Measurements from ENCODE around the gene ANG.
"Not testable (repeated sequence)": the region's sequence is repeated elsewhere in the genome, so short reads cannot be mapped to it uniquely, and the experiment has no call there.

ANG gene

GRCh38 chr14:20688167-20688839, at the start of gene ANG:
ANG (plus strand) TSS chr14:20688764; CDS start chr14:20693565, 4,801 bp downstream.
- DNase-seq = no peak

DNA sequence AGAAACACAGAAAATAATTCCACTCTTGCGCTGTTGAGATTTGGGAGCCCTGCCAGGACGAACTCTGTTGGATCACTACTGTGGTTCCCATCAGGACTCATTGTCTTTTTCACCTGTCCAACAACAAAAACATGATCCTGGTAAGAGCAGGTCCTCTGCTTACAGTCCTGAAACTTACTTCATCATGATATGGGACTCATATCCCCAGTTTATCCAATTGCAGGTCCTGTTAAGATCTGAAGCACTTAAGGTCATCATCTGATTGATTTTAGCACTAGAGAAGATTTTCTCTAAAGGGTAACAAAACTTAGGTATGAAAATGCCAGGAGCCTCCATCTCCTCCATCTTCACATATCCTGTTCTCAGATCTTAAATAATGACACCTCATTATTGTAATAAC, 47.0 kb upstream of the ANG start, which contains the start of gene OR6S1:
Gene OR6S1, minus strand, starts transcription at position 101 of the 400 bp plus-strand sequence. Its CDS starts 0 bp downstream, at position 101.
- DNase-seq = no peak

DNA sequence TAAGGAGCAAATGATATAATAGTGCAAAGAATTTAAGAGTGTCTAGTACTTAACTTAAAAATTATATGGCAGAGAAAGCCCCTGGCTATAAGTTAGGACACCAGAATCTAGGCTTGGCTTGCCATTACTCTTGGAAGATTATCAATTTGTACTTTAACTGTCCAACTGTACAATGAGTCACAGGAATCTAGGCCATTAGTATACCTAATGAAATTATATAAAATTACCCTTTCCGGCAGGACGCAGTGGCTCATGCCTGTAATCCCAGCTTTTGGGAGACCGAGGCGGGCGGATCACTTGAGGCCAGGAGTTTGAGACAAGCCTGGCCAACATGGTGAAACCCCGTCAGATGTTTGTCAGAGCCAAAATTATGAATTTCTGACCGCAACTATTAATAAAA, 46.4 kb upstream of the ANG start:
- DNase-seq = no peak

- not testable (repeated sequence) for DNase-seq
Measured at GRCh38 chr14:20642755-20643154, 45.8 kb upstream of the ANG start.

DNA sequence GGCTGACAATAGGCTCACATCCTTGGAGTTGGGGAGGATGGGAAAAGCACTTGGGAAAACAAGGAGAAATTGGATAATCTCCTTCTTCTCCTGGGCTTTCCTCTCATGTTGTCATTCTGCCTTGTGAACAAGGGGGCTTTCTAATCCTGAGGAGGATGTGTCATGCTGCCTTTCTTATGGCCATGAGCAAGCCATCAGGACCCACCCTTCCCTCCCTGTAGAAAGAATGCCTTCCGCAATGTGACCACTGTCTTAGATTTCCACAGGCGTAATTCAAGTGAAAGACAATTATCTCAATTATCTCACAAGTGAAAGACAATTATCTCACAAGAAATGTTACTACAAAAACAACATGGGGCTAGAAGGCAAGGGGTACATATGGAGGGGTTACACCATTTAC, 44.0 kb upstream of the ANG start:
- DNase-seq = no peak

- no peak for DNase-seq
Measured at GRCh38 chr14:20645481-20645880, 43.1 kb upstream of the ANG start.

DNA sequence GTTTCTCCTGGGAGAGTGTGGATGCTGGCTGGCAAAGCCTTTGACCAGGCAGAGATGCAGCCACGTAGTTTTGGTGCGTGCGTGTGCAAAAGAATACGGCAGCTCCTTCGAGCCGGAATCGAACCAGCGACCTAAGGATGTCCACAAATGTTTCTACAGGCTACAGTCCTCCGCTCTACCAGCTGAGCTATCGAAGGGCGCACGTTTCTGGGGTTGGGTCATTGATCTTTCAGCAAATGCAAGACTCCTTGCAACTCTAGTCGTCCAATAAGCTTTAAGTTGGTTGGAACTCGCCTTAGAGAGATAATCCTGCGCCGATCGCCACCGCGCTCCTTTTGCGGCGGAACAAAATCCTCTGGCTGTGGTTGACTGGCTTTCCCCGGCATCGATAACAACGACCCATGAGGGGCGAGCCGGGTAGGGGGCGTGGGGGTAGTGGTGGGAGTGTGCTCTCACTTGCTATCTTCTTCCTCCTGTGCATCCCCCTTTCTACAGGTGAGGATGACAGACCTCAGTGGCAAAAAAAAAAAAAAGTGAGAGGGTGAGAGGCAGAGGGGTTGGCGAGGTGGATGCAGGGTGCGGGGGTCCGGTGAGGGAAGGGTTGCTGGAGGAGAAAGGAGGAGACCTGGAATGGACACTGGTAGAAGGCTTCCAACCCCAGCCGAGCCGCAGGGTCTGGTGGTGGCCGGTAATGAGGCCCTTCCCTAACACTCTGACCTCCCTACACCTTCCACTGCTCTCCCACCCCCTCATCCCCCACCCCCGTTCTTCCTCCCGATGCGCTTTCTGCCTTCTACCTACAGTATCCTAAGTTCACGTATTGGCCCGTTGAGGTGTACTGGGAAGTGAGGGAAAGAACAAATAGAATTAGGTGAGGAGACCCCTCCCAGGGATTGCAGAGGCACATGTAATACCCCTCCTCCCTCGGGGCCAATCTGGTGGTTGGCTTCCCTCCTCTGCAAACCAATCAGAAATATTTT, 35.3 kb upstream of the ANG start:
- no peak for DNase-seq

DNA sequence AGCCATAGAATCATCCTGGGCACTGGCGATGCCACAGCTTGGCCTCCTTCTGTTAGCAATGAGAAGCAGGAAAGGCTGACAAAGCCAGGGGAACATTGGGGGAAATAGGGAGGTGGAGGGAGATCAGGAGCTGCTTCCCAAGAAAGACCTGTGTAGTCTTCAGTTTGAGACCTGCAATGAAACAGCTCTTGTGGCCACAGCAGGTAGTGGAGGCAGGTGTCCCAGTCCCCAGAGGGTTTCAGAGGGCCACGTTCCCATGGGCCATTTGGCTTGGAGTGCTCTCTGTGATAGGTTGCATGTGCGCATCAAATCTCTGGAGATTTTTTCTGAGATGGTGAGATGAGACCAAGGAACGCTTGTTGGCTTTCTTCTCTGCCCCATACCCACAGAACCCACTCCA, 32.7 kb upstream of the ANG start:
- no peak for DNase-seq

DNA sequence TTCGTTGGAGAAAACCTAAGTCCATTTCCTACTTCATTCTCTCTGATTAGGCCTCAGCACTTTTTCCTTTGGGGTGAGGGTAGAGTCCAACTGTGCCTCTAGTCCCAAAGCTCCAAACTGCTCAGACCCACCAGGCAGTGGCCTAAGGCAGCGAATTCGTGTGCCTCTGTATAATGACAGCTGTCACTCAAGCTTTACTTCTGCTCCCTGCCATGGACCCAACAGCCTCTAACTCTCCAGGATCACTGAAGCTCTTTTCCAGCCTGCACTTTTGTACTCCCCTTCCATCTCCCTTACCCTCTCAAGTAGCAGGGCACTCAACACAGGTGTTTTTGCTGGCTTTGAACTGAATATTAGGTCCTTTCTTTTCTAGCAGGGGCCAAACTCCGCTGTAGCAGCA, 32.3 kb upstream of the ANG start:
- DNase-seq = no peak

GRCh38 chr14:20657216-20658211, 31.1 kb upstream of the ANG start:
- DNase-seq = no peak

- no peak for DNase-seq
Measured at GRCh38 chr14:20658246-20658645, 30.3 kb upstream of the ANG start.

GRCh38 chr14:20659336-20659735, 29.2 kb upstream of the ANG start:
- no peak for DNase-seq

- DNase-seq = no peak
Measured at GRCh38 chr14:20659813-20660395, 28.7 kb upstream of the ANG start.

- no peak for DNase-seq
Measured at GRCh38 chr14:20661197-20661596, 27.4 kb upstream of the ANG start.

GRCh38 chr14:20662968-20663732, 25.4 kb upstream of the ANG start:
- DNase-seq = no peak

GRCh38 chr14:20666400-20666961, 22.1 kb upstream of the ANG start:
- DNase-seq = not testable (repeated sequence)

GRCh38 chr14:20667957-20668356, 20.6 kb upstream of the ANG start:
- no peak for DNase-seq

- DNase-seq = no peak
Measured at GRCh38 chr14:20668969-20669368, 19.6 kb upstream of the ANG start.

- no peak for DNase-seq
Measured at GRCh38 chr14:20671597-20672283, 16.8 kb upstream of the ANG start.

DNA sequence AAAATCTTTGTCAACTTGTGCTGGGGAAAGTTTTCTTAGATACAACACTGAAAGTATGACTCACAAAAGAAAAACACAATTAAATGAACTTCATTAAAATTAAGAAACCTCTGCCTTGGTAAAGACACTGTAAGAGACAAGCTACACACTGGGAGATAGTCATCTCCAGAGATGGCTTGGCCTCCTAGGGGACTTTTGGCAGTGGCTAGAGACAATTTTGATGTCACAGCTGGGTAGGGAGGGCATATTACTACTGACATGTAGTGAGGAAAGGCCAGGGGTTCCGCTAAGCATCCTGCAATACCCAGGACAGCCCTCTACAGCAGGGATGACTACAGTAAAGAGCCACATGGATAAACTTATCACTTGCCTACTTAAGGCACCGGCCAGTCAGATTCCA, 12.9 kb upstream of the ANG start:
- DNase-seq = no peak

DNA sequence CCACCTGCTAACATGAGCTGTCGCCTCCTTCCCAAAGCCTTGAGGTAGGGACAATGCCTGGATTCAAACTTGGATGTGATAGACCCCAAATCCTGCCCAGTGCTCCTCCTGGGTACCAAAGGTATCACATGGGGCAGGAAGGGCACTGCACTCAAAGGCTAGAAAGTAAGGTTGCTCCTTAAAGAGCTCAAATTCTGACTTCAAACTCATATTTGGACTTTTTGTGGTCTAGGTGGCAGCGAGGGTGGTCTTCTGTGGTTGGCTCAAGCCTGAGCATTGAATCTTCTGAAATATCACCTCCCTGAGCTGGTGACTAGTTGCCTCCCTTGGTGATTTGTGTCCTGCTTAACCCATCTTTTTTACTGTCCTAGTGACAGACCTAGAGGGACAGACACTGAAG, 12.5 kb upstream of the ANG start:
- no peak for DNase-seq
